BJ (cell line): Measurements from ENCODE around the gene DRD3. TPM values are rescaled to one million over a fixed set of nuclear protein-coding genes. Genes with fewer than 3 reads are reported as not detected.
A peak's percentile ranks its signal among the peaks of the same experiment; 100 is the strongest.

ENCODE experiments used
- CTCF ChIA-PET: fragments of 350-600 bp; formaldehyde crosslinking; extraction: SDS; loops from one replicate; lab custom pipeline; 2021; ENCODE audit warnings: antibody characterized with exemption, inconsistent platforms; lab: Yijun Ruan, JAX
- POLR2A ChIA-PET: fragments of 300-600 bp; sonication (Branson Sonifier 250); formaldehyde crosslinking; extraction: SDS; loops from one replicate; lab custom pipeline; 2021; ENCODE audit warnings: antibody characterized with exemption; lab: Charles Lee
- DNase-seq: peaks from one replicate; pipeline ENCODE4 v3.0.0-alpha.2; 2011; ENCODE audit warnings: low read depth
- H3K27me3 ChIP-seq: 2 replicates; pipeline ENCODE4 v1.6.0; 2011; ENCODE audit warnings: low read length; ENCODE audit not compliant: control insufficient read depth, insufficient read depth
- H3K36me3 ChIP-seq: 2 replicates; pipeline ENCODE4 v1.5.1; 2011; ENCODE audit warnings: low read length; ENCODE audit not compliant: control insufficient read depth, insufficient read depth
- H3K4me3 ChIP-seq: 2 replicates; pipeline ENCODE4 v1.5.1; 2011; ENCODE audit warnings: low read depth, mild to moderate bottlenecking, control low read depth, low read length
- CTCF ChIP-seq: IDR thresholded peaks from 2 replicates; pipeline ENCODE4 v1.5.1; 2011; ENCODE audit warnings: low read depth, mild to moderate bottlenecking, control low read depth, inconsistent platforms, low read length, moderate library complexity; ENCODE audit not compliant: insufficient read depth
- polyA plus RNA-seq: library from polyadenylated mRNA; depleted of rRNA; stranded (reverse); fragments of >200 nt; gene quantifications from 2 replicates; pipeline ENCODE4 v1.2.3, GENCODE V29; 2011

DRD3 gene
- polyA plus RNA-seq, 1 experiment = not detected

- ChIA-PET POLR2A (interaction anchor here (0.6 kb wide), 1 partner anchor 844 kb away, joined by 4 read pairs; no protein-coding TSS in a partner anchor), CTCF (interaction anchor here (0.9 kb wide), 1 partner anchor 14 kb away, joined by 3 read pairs; no protein-coding TSS in a partner anchor)
- DNase-seq = no peak
- Histone ChIP-seq H3K36me3 (no peaks in the 10 kb centered on the region), H3K4me3 (no peak overlapping the region), H3K27me3 (no peaks in the 10 kb centered on the region; the same call in 1 of the 2 replicates)
- no peak for TF ChIP-seq CTCF
Observed at GRCh38 chr3:114192136-114192535, 13.3 kb upstream of the DRD3 start.

GRCh38 chr3:114186501-114186900 lies 7.6 kb upstream of the DRD3 start:
- no peak for DNase-seq
- no peak for TF ChIP-seq CTCF
- CTCF ChIA-PET = no interaction called here
- no peaks in the 10 kb centered on the region for H3K36me3 ChIP-seq
- H3K4me3 ChIP-seq = no peak overlapping the region
- H3K27me3 ChIP-seq = no peaks in the 10 kb centered on the region; the same call in 1 of the 2 replicates
- POLR2A ChIA-PET = no interaction called here

DNA sequence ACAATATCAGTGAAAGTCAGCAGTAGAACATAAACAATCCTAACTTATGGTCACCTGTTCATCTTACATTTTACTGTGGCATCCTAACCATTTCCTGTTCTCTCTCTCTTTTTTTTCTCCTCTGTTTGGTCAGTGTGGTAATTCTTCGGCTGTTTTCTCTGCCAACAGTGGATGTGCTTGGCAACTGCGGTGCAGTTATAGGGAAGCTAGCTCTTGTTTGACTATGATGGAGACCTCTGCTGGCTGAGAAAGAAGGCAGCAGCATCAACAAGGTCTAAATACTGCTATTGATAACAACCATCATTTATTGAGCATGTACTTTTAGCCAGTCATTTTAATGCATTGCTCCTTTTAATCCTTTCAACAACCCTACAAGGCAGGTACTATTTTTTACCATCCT lies 723 bp upstream of the DRD3 start:
- ChIA-PET POLR2A (no interaction called here), CTCF (interaction anchor here (0.6 to 1.1 kb wide), 2 partner anchors 28 to 123 kb away, joined by 3 read pairs; no protein-coding TSS in a partner anchor)
- DNase-seq = no peak
- no peaks in the 10 kb centered on the region for H3K36me3 ChIP-seq
- H3K27me3 ChIP-seq = no peaks in the 10 kb centered on the region; the same call in 1 of the 2 replicates
- H3K4me3 ChIP-seq = no peak overlapping the region
- peak; percentile 28; the same call in 1 of the 2 replicates for TF ChIP-seq CTCF

DNA sequence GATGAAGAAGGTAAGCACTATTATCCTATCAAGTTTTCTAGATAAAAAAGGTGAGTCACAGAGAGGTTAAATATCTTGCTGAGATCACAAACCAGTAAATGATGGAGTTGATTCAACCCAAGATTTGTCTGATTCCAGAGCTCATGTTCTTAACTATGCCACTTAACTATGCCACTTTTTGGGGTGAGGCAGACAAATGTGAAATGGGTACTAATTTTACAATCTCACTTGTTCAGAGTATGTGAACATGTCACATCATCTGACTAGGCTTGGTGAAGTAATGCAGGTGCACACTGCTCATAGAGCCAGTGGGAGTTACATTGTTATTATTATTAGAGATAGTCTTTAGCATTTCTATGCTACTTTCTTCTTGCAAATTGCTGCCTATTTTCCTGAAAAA lies 2.0 kb downstream of the DRD3 start:
- ChIA-PET POLR2A (interaction anchor here (0.5 kb wide), 1 partner anchor 36 kb away, joined by 3 read pairs; no protein-coding TSS in a partner anchor), CTCF (no interaction called here)
- Histone ChIP-seq H3K27me3 (no peaks in the 10 kb centered on the region), H3K4me3 (no peak overlapping the region), H3K36me3 (no peaks in the 10 kb centered on the region)
- DNase-seq = no peak
- no peak for TF ChIP-seq CTCF

DNA sequence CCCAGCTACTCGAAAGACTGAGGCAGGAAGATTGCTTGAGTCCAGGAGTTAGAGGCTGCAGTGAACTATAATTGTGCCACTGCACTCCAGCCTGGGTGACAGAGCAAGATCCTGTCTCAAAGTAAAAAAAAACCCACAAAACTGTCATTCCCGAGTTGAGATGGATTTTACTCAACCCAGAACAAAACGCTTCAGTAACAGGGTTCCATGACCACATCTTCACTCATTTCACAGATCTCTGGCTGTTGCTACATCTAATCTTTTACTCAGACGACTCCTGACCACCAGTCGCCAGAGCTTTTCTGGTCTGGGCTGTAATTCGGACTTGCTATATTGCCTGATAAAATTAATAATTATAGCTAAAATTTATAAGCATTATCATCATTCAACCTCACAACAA lies 2.4 kb downstream of the DRD3 start:
- H3K36me3 ChIP-seq = no peaks in the 10 kb centered on the region
- no peak for DNase-seq
- TF ChIP-seq CTCF = no peak
- no peak overlapping the region for H3K4me3 ChIP-seq
- CTCF ChIA-PET = no interaction called here
- POLR2A ChIA-PET = no interaction called here
- H3K27me3 ChIP-seq = no peaks in the 10 kb centered on the region
